Measurements from ENCODE around the gene ADAT1.

GRCh38 chr16:75599452-75600277 lies 23.4 kb downstream of the ADAT1 start:
- TF ChIP-seq, protein P1, sequence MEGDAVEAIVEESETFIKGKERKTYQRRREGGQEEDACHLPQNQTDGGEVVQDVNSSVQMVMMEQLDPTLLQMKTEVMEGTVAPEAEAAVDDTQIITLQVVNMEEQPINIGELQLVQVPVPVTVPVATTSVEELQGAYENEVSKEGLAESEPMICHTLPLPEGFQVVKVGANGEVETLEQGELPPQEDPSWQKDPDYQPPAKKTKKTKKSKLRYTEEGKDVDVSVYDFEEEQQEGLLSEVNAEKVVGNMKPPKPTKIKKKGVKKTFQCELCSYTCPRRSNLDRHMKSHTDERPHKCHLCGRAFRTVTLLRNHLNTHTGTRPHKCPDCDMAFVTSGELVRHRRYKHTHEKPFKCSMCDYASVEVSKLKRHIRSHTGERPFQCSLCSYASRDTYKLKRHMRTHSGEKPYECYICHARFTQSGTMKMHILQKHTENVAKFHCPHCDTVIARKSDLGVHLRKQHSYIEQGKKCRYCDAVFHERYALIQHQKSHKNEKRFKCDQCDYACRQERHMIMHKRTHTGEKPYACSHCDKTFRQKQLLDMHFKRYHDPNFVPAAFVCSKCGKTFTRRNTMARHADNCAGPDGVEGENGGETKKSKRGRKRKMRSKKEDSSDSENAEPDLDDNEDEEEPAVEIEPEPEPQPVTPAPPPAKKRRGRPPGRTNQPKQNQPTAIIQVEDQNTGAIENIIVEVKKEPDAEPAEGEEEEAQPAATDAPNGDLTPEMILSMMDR (IDR thresholded peaks at IDR 0.05): no peak
- no peak for TF ChIP-seq ZFX (IDR thresholded peaks at IDR 0.05; ENCODE audit: borderline replicate concordance)

Measured in 22Rv1 (cell line).